Measurements from ENCODE around the gene LPCAT4.
A peak's percentile ranks its signal among the peaks of the same experiment; 100 is the strongest.

Gene LPCAT4

GRCh38 chr15:34336991-34337556, 29.9 kb downstream of the LPCAT4 start:
- DNase-seq, result peak; percentile 35 to 60 (median 56)

GRCh38 chr15:34336231-34336990, 30.6 kb downstream of the LPCAT4 start:
- peak in 3 of 4 experiments; percentile 45 to 58 (median 57) for DNase-seq

- peak; percentile 47 to 89 (median 73) for DNase-seq
Observed at GRCh38 chr15:34335176-34336032, 31.6 kb downstream of the LPCAT4 start.

- peak; percentile 19 to 34 (median 29) for DNase-seq
Observed at GRCh38 chr15:34334672-34335071, 32.3 kb downstream of the LPCAT4 start.

GRCh38 chr15:34332553-34333120, 34.4 kb downstream of the LPCAT4 start:
- peak in 2 of 4 experiments; percentile 21 to 33 for DNase-seq

- DNase-seq, result no peak
Observed at GRCh38 chr15:34331809-34332208, 35.2 kb downstream of the LPCAT4 start.

GRCh38 chr15:34330279-34330678, 36.7 kb downstream of the LPCAT4 start:
- no peak for DNase-seq

- no peak for DNase-seq
Observed at GRCh38 chr15:34329006-34329405, 38.0 kb downstream of the LPCAT4 start.

- no peak for DNase-seq
Observed at GRCh38 chr15:34327906-34328305, 39.1 kb downstream of the LPCAT4 start.

- no peak for DNase-seq
Observed at GRCh38 chr15:34325368-34325767, 41.6 kb downstream of the LPCAT4 start.

- no peak for DNase-seq
Observed at GRCh38 chr15:34324933-34325332, 42.1 kb downstream of the LPCAT4 start.

- no peak for DNase-seq
Observed at GRCh38 chr15:34323217-34323616, 43.8 kb downstream of the LPCAT4 start.

GRCh38 chr15:34318277-34319079, 48.5 kb downstream of the LPCAT4 start:
- DNase-seq, result peak; percentile 64 to 84 (median 81)

GRCh38 chr15:34314491-34315490, 52.2 kb downstream of the LPCAT4 start:
- DNase-seq, result no peak

- DNase-seq, result no peak
Observed at GRCh38 chr15:34311563-34311962, 55.4 kb downstream of the LPCAT4 start.

Data from suppressor macrophage (primary cell).